T-helper 17 cell (primary cell): ENCODE data around the gene HNRNPC. TPM values are rescaled to one million over a fixed set of nuclear protein-coding genes. Genes with fewer than 3 reads are reported as not detected.

ENCODE experiments used
- ATAC-seq: fragments of 150-1000 bp; cut with Tn5 transposase; 2 replicates; pipeline ENCODE4 v1.10.0; 2021; ENCODE audit warnings: mild to moderate bottlenecking, moderate library complexity
- DNase-seq, 3 donors: peaks; one replicate each; pipeline versions ENCODE4 v3.0.0 to v3.0.0-alpha.2; 2020 to 2021
- H3K9me3 ChIP-seq: one replicate; pipeline ENCODE4 v1.7.0; 2013; ENCODE audit warnings: low read length, mild to moderate bottlenecking; ENCODE audit not compliant: control insufficient read depth, poor library complexity, severe bottlenecking
- H3K27ac Mint-ChIP-seq: one replicate; pipeline ENCODE4 v1.8.0; 2022; ENCODE audit warnings: mild to moderate bottlenecking, moderate library complexity, mixed read lengths
- H3K27me3 Mint-ChIP-seq: one replicate; pipeline ENCODE4 v1.8.0; 2022; ENCODE audit warnings: mixed read lengths
- H3K36me3 Mint-ChIP-seq: one replicate; pipeline ENCODE4 v1.8.0; 2022; ENCODE audit warnings: low read depth, mixed read lengths
- H3K4me1 Mint-ChIP-seq: one replicate; pipeline ENCODE4 v1.8.0; 2022; ENCODE audit warnings: mild to moderate bottlenecking, mixed read lengths
- H3K4me3 Mint-ChIP-seq: one replicate; pipeline ENCODE4 v1.8.0; 2022; ENCODE audit warnings: mild to moderate bottlenecking, moderate library complexity, mixed read lengths
- total RNA-seq, 4 donors: library from RNA in 2 of 4; stranded (reverse) in 2 of 4; gene quantifications; one replicate each; pipeline ENCODE4 v1.2.3 and lab custom pipeline; 2022 to 2026

HNRNPC gene
- total RNA-seq, 2 donors from 2014 or later: 576 to 580 TPM

DNA sequence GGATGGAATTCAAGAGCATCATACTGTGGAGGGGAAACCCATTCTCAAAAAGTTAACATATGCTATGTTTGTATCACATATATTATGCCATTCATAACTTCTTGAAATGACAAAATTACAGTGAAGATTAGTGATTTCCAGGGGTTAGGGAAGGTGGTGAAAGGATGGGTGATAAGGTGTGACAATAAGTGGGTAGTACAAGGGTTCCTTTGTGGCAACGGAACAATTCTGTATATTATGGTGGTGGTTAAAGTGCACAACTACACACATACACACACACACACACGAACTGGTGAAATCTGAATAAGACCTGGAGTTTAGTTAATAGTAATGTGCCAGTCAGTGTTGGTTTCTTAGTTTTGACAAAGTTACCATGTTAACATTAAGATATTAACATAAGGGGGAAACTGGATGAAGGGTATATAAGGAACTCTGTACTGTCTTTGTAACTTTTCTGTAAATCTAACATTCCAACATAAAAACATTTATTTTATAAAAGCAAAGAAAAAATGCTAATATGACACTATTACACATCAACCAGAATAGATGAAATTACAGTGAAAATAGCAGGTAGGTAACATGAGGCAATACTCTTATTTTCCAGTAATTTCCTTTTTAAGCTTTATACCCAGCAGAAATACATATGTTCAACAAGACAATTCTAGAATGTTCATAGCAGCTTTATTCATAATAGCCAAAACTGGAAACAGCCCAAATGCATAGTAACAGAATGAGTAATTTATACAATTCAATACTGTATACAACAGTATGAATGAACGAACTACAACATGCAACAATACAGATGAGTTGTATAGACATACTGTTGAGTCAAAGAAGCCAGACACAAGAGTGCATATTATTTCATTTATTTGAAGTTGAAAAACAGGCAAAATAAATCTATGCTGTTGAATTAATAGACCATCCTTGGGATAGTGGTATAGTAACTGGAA, 69.4 kb downstream of the HNRNPC start:
- no peaks in the 10 kb centered on the region for H3K36me3 Mint-ChIP-seq
- DNase-seq (no peak), ATAC-seq (no peak)
- no peaks in the 10 kb centered on the region for H3K27me3 Mint-ChIP-seq
- peaks cover 19% of the 10 kb centered on the region for H3K4me1 Mint-ChIP-seq
- H3K9me3 ChIP-seq: no peaks in the 10 kb centered on the region
- peak overlapping the region; percentile 86 for H3K27ac Mint-ChIP-seq
- peak overlapping the region; percentile 47 for H3K4me3 Mint-ChIP-seq

GRCh38 chr14:21197418-21198205, 71.6 kb downstream of the HNRNPC start:
- H3K27ac Mint-ChIP-seq: no peak overlapping the region
- DNase-seq: no peak
- ATAC-seq: no peak
- H3K27me3 Mint-ChIP-seq: no peaks in the 10 kb centered on the region
- no peaks in the 10 kb centered on the region for H3K36me3 Mint-ChIP-seq
- H3K9me3 ChIP-seq: no peaks in the 10 kb centered on the region
- H3K4me3 Mint-ChIP-seq: no peak overlapping the region
- peaks cover 11% of the 10 kb centered on the region for H3K4me1 Mint-ChIP-seq

DNA sequence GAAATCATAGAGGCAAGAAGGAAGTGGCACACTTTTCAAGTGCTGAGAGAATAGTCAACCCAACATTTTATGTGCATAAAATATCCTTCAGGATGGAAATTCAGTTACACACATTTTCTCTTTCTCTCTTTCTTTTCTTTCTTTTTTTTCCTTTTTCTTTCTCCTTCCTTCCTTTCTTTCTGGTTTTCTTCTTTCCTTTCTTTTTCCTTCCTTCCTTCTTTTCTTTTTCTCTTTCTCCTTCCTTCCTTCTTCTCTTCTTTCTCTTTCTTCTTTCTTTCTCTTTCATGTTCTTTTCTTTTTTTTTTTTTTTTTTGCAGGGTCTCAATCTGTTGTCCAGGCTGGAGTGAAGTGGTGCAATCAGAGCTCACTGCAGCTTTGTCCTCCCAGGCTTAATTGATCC, 74.6 kb downstream of the HNRNPC start:
- Mint-ChIP-seq H3K4me3 (peak overlapping the region; percentile 70), H3K4me1 (peaks cover 9% of the 10 kb centered on the region), H3K36me3 (no peaks in the 10 kb centered on the region), H3K27ac (no peak overlapping the region), H3K27me3 (no peaks in the 10 kb centered on the region)
- ATAC-seq: no peak
- DNase-seq: no peak
- H3K9me3 ChIP-seq: no peaks in the 10 kb centered on the region

- no peaks in the 10 kb centered on the region for H3K36me3 Mint-ChIP-seq
- H3K27ac Mint-ChIP-seq: no peak overlapping the region
- no peak overlapping the region for H3K4me3 Mint-ChIP-seq
- DNase-seq (no peak), ATAC-seq (no peak)
- peaks cover 7% of the 10 kb centered on the region for H3K4me1 Mint-ChIP-seq
- H3K27me3 Mint-ChIP-seq: no peaks in the 10 kb centered on the region
- H3K9me3 ChIP-seq: no peaks in the 10 kb centered on the region
These were observed 76.2 kb downstream of the HNRNPC start for GRCh38 chr14:21192875-21193535.

GRCh38 chr14:21192447-21192822, 76.8 kb downstream of the HNRNPC start:
- no peak overlapping the region for H3K27ac Mint-ChIP-seq
- H3K4me3 Mint-ChIP-seq: peak overlapping the region; percentile 79
- DNase-seq: no peak
- no peaks in the 10 kb centered on the region for H3K9me3 ChIP-seq
- peaks cover 5% of the 10 kb centered on the region for H3K4me1 Mint-ChIP-seq
- H3K36me3 Mint-ChIP-seq: no peaks in the 10 kb centered on the region
- ATAC-seq: no peak
- no peaks in the 10 kb centered on the region for H3K27me3 Mint-ChIP-seq

DNA sequence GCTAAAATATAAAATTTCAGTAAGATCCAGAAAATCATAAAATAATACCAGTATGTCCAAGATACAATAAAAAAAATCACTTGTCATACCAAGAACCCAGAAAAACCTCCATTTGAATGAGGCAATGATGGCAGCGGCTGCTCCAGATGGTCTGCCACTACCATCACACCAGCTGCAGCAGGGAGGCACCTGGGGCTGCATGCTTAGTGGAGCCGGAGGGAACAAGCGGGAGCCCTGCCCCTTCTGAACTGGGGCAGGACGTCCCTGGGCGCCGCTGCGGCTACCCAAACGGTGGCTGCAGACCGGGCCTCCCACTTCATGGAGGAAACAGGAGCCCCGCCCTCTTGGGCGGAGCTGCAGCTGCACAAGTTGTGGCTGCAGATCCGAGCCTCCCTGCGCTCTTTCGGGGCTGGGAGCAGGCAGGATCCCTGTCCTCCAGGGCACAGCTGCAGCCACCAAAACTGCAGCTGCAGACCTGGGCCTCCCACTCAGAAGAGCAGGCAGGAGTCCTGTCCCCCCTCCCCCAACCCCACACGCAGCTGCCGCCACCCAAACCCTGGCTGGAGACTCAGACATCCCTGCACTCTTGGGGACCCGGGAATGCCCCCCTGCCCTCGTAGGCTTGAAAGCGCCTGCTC, 77.3 kb downstream of the HNRNPC start:
- Mint-ChIP-seq H3K4me1 (peaks cover 5% of the 10 kb centered on the region), H3K36me3 (no peaks in the 10 kb centered on the region), H3K27me3 (no peaks in the 10 kb centered on the region), H3K27ac (peak overlapping the region; percentile 59), H3K4me3 (peak overlapping the region; percentile 79)
- ATAC-seq: peak; percentile 97
- peak; percentile 49 to 54 (median 54) for DNase-seq
- H3K9me3 ChIP-seq: no peaks in the 10 kb centered on the region

- no peaks in the 10 kb centered on the region for H3K27me3 Mint-ChIP-seq
- DNase-seq (no peak), ATAC-seq (peak; percentile 12)
- peak overlapping the region; percentile 59 for H3K27ac Mint-ChIP-seq
- H3K4me1 Mint-ChIP-seq: peaks cover 5% of the 10 kb centered on the region
- H3K9me3 ChIP-seq: no peaks in the 10 kb centered on the region
- H3K36me3 Mint-ChIP-seq: no peaks in the 10 kb centered on the region
- H3K4me3 Mint-ChIP-seq: peak overlapping the region; percentile 79
These were observed 77.9 kb downstream of the HNRNPC start for GRCh38 chr14:21191261-21191808.

DNA sequence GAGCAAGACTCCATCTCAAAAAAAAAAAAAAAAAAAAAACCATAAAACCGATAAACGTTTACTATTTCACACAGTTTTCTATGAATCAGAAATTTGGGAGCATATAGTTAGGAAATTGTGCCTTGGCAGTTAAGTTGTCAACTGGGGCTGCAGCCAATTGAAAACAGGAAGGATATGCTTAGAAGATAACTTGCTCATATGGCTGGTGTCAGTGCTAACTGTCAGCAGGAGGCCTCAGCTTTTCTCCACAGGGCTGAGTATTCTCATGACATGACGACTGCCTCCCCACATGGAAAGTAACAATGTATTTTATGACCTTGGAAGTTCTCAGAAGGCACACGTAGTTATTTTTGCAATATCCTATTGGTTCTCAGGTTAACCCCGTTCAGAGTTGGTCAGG, 83.8 kb downstream of the HNRNPC start:
- H3K27ac Mint-ChIP-seq: no peak overlapping the region
- no peak for DNase-seq

GRCh38 chr14:21184254-21184653, 85.0 kb downstream of the HNRNPC start:
- Mint-ChIP-seq H3K27ac (no peak overlapping the region), H3K36me3 (peaks cover 2% of the 10 kb centered on the region), H3K27me3 (peaks cover 18% of the 10 kb centered on the region), H3K4me1 (no peaks in the 10 kb centered on the region), H3K4me3 (no peak overlapping the region)
- H3K9me3 ChIP-seq: no peaks in the 10 kb centered on the region
- no peak for ATAC-seq
- no peak for DNase-seq

More for the DNA sequence above, 83.8 kb downstream of the HNRNPC start:
- no peak for ATAC-seq
- peaks cover 12% of the 10 kb centered on the region for H3K27me3 Mint-ChIP-seq
- H3K4me1 Mint-ChIP-seq: no peaks in the 10 kb centered on the region
- H3K36me3 Mint-ChIP-seq: peaks cover 2% of the 10 kb centered on the region
- H3K4me3 Mint-ChIP-seq: no peak overlapping the region
- no peaks in the 10 kb centered on the region for H3K9me3 ChIP-seq

GRCh38 chr14:21182166-21182565, 87.1 kb downstream of the HNRNPC start:
- Mint-ChIP-seq H3K4me3 (no peak overlapping the region), H3K27ac (no peak overlapping the region), H3K36me3 (peaks cover 2% of the 10 kb centered on the region), H3K27me3 (peaks cover 19% of the 10 kb centered on the region), H3K4me1 (no peaks in the 10 kb centered on the region)
- no peak for DNase-seq
- H3K9me3 ChIP-seq: no peaks in the 10 kb centered on the region
- ATAC-seq: no peak

GRCh38 chr14:21171128-21171527, 98.1 kb downstream of the HNRNPC start:
- no peak for ATAC-seq
- peaks cover 30% of the 10 kb centered on the region for H3K27me3 Mint-ChIP-seq
- no peaks in the 10 kb centered on the region for H3K9me3 ChIP-seq
- DNase-seq: no peak
- H3K36me3 Mint-ChIP-seq: no peaks in the 10 kb centered on the region
- no peaks in the 10 kb centered on the region for H3K4me1 Mint-ChIP-seq
- H3K4me3 Mint-ChIP-seq: no peak overlapping the region
- H3K27ac Mint-ChIP-seq: no peak overlapping the region

- no peak for ATAC-seq
- H3K27me3 Mint-ChIP-seq: peaks cover 35% of the 10 kb centered on the region
- H3K4me3 Mint-ChIP-seq: no peak overlapping the region
- no peaks in the 10 kb centered on the region for H3K36me3 Mint-ChIP-seq
- H3K4me1 Mint-ChIP-seq: no peaks in the 10 kb centered on the region
- H3K27ac Mint-ChIP-seq: no peak overlapping the region
- no peak for DNase-seq
- H3K9me3 ChIP-seq: no peaks in the 10 kb centered on the region
These were observed 99.7 kb downstream of the HNRNPC start for GRCh38 chr14:21169573-21169972.
